ENCODE measurements around the gene MR1. TPM values are rescaled to one million over a fixed set of nuclear protein-coding genes. Genes with fewer than 3 reads are reported as not detected.

Gene MR1
- total and polyA plus RNA-seq, 9 of the 15 experiments (the other 6 are each of a cell fraction or from before 2014, with no cell fraction given) = 9.7 to 21.7 (median 15.6) TPM

- TF ChIP-seq HES1 (IDR thresholded peaks at IDR 0.05; ENCODE audit: low read depth) = 0 out of 2 replicates have a peak, but pooled peaks have one; percentile 49
- no peak for TF ChIP-seq KLF6 (CRISPR knock-in tag; IDR thresholded peaks at IDR 0.05; ENCODE audit: borderline replicate concordance)
- TF ChIP-seq MEF2A (IDR thresholded peaks at IDR 0.05; ENCODE audit: control insufficient read depth, low read depth, low read length) = no peak
- TF ChIP-seq, protein P1, sequence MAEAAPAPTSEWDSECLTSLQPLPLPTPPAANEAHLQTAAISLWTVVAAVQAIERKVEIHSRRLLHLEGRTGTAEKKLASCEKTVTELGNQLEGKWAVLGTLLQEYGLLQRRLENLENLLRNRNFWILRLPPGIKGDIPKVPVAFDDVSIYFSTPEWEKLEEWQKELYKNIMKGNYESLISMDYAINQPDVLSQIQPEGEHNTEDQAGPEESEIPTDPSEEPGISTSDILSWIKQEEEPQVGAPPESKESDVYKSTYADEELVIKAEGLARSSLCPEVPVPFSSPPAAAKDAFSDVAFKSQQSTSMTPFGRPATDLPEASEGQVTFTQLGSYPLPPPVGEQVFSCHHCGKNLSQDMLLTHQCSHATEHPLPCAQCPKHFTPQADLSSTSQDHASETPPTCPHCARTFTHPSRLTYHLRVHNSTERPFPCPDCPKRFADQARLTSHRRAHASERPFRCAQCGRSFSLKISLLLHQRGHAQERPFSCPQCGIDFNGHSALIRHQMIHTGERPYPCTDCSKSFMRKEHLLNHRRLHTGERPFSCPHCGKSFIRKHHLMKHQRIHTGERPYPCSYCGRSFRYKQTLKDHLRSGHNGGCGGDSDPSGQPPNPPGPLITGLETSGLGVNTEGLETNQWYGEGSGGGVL (CRISPR knock-in tag; IDR thresholded peaks at IDR 0.05) = no peak
- TF ChIP-seq ZNF174 (CRISPR knock-in tag; IDR thresholded peaks at IDR 0.05) = no peak
- TF ChIP-seq JUND (IDR thresholded peaks at IDR 0.05; ENCODE audit: borderline replicate concordance, low read depth, low read length) = no peak
- no peak for TF ChIP-seq JUND (tag; IDR thresholded peaks at IDR 0.05; ENCODE audit: borderline replicate concordance, low read depth, low read length)
- no peak for TF ChIP-seq SRSF1 (IDR thresholded peaks at IDR 0.05; ENCODE audit: low read depth, low read length)
- TF ChIP-seq CBFA2T3 (IDR thresholded peaks at IDR 0.05) = no peak
- TF ChIP-seq NFXL1 (CRISPR knock-in tag; IDR thresholded peaks at IDR 0.05) = no peak
- TF ChIP-seq GMEB1 (CRISPR knock-in tag; IDR thresholded peaks at IDR 0.05) = no peak
- no peak for TF ChIP-seq FOXO4 (CRISPR knock-in tag; IDR thresholded peaks at IDR 0.05)
- TF ChIP-seq, protein P2, sequence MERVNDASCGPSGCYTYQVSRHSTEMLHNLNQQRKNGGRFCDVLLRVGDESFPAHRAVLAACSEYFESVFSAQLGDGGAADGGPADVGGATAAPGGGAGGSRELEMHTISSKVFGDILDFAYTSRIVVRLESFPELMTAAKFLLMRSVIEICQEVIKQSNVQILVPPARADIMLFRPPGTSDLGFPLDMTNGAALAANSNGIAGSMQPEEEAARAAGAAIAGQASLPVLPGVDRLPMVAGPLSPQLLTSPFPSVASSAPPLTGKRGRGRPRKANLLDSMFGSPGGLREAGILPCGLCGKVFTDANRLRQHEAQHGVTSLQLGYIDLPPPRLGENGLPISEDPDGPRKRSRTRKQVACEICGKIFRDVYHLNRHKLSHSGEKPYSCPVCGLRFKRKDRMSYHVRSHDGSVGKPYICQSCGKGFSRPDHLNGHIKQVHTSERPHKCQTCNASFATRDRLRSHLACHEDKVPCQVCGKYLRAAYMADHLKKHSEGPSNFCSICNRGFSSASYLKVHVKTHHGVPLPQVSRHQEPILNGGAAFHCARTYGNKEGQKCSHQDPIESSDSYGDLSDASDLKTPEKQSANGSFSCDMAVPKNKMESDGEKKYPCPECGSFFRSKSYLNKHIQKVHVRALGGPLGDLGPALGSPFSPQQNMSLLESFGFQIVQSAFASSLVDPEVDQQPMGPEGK (CRISPR knock-in tag; IDR thresholded peaks at IDR 0.05; ENCODE audit: borderline replicate concordance) = no peak
- no peak for TF ChIP-seq PTBP1 (IDR thresholded peaks at IDR 0.05; ENCODE audit: low read depth, low read length)
- 0 out of 4 replicates have a peak, but pooled peaks have one; percentile 14 to 24 for TF ChIP-seq FOXK2 (conservative IDR thresholded peaks at IDR 0.05 in 1 of 2, IDR thresholded peaks at IDR 0.05 in 1 of 2; ENCODE audit: low read depth in 2 of 2)
- TF ChIP-seq ZNF175 (CRISPR knock-in tag; IDR thresholded peaks at IDR 0.05; ENCODE audit: low read depth) = no peak; the same call in 1 of the 2 replicates
- 0 out of 2 replicates have a peak, but pooled peaks have one; percentile 5 for TF ChIP-seq ZNF232 (CRISPR knock-in tag; IDR thresholded peaks at IDR 0.05)
- TF ChIP-seq PYGO2 (tag; IDR thresholded peaks at IDR 0.05) = no peak
- TF ChIP-seq, protein P3, sequence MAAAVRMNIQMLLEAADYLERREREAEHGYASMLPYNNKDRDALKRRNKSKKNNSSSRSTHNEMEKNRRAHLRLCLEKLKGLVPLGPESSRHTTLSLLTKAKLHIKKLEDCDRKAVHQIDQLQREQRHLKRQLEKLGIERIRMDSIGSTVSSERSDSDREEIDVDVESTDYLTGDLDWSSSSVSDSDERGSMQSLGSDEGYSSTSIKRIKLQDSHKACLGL (CRISPR knock-in tag; IDR thresholded peaks at IDR 0.05; ENCODE audit: borderline replicate concordance, poor library complexity, severe bottlenecking) = no peak
Observed at GRCh38 chr1:181033799-181034451, at the start of gene MR1 (continued).
